ENCODE data around the gene ANKK1. TPM values are rescaled to one million over a fixed set of nuclear protein-coding genes. Genes with fewer than 3 reads are reported as not detected.

ANKK1 gene
- total and polyA plus RNA-seq, 2 of the 8 experiments (the other 6 are each of a cell fraction or from before 2014, with no cell fraction given): 0.11 TPM; not detected in 1

DNA sequence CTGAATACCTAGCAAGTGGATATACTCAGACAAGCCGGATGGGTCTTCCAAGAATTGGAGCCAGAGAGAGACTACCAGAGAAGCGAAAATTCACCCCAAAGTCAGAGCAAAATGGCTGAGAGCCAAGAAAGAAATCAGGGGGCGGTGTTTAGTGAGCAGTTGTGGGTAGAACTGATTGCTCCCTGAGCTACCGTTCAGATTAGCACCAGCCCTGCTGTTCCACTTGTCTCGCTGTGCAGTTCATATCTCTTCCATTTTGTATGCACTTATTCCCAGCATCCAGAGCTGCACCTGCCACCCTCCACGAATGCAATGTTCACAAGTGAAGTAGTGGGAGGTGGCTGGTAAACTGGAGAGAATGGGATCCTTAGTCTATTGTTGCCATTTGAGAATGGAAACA lies 62.2 kb downstream of the ANKK1 start:
- TF ChIP-seq, protein P1, sequence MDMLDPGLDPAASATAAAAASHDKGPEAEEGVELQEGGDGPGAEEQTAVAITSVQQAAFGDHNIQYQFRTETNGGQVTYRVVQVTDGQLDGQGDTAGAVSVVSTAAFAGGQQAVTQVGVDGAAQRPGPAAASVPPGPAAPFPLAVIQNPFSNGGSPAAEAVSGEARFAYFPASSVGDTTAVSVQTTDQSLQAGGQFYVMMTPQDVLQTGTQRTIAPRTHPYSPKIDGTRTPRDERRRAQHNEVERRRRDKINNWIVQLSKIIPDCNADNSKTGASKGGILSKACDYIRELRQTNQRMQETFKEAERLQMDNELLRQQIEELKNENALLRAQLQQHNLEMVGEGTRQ (IDR thresholded peaks at IDR 0.05; ENCODE audit: low read length): no peak
- TF ChIP-seq GTF2F1 (IDR thresholded peaks at IDR 0.05; ENCODE audit: borderline replicate concordance, low read depth, low read length): no peak
- no peak for TF ChIP-seq ATF2 (IDR thresholded peaks at IDR 0.05; ENCODE audit: low read length)
- TF ChIP-seq SIX5 (IDR thresholded peaks at IDR 0.05; ENCODE audit: low read depth, low read length): no peak
- TF ChIP-seq SIRT6 (IDR thresholded peaks at IDR 0.05; ENCODE audit: low read length): no peak
- TF ChIP-seq FOSL1 (IDR thresholded peaks at IDR 0.05; ENCODE audit: insufficient read depth, low read depth, low read length): no peak
- no peak for TF ChIP-seq TAF1 (IDR thresholded peaks at IDR 0.05; ENCODE audit: low read depth, low read length)
- no peak for TF ChIP-seq SP2 (IDR thresholded peaks at IDR 0.05; ENCODE audit: low read length)
- no peak for TF ChIP-seq SUZ12 (IDR thresholded peaks at IDR 0.05; ENCODE audit: low read length)
- TF ChIP-seq ASH2L (IDR thresholded peaks at IDR 0.05; ENCODE audit: low read length): no peak
- TF ChIP-seq SP4 (IDR thresholded peaks at IDR 0.05; ENCODE audit: low read length): no peak
- no peak for TF ChIP-seq KDM1A (IDR thresholded peaks at IDR 0.05; ENCODE audit: borderline replicate concordance, low read length)
- TF ChIP-seq MAFK (IDR thresholded peaks at IDR 0.05; ENCODE audit: low read depth, low read length): no peak
- H4K20me1 ChIP-seq (replicated peaks in 1 of 2; ENCODE audit: control insufficient read depth in 1 of 2, insufficient read depth in 2 of 2, low read length in 2 of 2): no peaks in the 10 kb centered on the region
- H4K91ac ChIP-seq (replicated peaks; ENCODE audit: insufficient read length, low read length): no peak overlapping the region
- no peaks in the 10 kb centered on the region for H3K27me3 ChIP-seq (replicated peaks in 1 of 4; ENCODE audit: control insufficient read depth in 3 of 4, extremely low read depth in 1 of 4, insufficient read depth in 3 of 4, low read length in 3 of 4)
- H4K5ac ChIP-seq (ENCODE audit: insufficient read length, low read depth, low read length): no peak overlapping the region
- no peak overlapping the region for H2BK5ac ChIP-seq (ENCODE audit: low read depth, low read length)
- H3K14ac ChIP-seq (ENCODE audit: insufficient read length): no peak overlapping the region
- FAIRE-seq (no peak), DNase-seq (ENCODE audit: low read depth in 1 of 2, low spot score in 2 of 2) (no peak)
- H3K56ac ChIP-seq (replicated peaks; ENCODE audit: insufficient read length, low read depth, low read length): no peak overlapping the region
- 89% methylated on average over 6 of the region's 6 CpGs; no CpG with 5 or more reads in 1 of the 2 experiments for WGBS, 2 experiments (ENCODE audit: extremely low coverage in 1 of 2, insufficient coverage in 1 of 2, insufficient read length in 1 of 2, insufficient replicate concordance in 2 of 2, low coverage in 1 of 2, low lambda C conversion rate in 2 of 2, missing lambda C conversion rate in 1 of 2)
- no peak overlapping the region for H2AFZ ChIP-seq (ENCODE audit: low read length)
- no peak overlapping the region for H3K4ac ChIP-seq (replicated peaks; ENCODE audit: insufficient read length, low read depth, low read length)
- H3K23me2 ChIP-seq (ENCODE audit: low read depth, low read length): no peaks in the 10 kb centered on the region
- H3K4me3 ChIP-seq (ENCODE audit: extremely low read depth in 1 of 4, insufficient read depth in 2 of 4, low read depth in 3 of 4, low read length in 4 of 4): no peak overlapping the region
- no peak overlapping the region for H3K23ac ChIP-seq (ENCODE audit: insufficient read length)
- H3K9me3 ChIP-seq (ENCODE audit: insufficient read depth in 2 of 2, low read depth in 1 of 2, low read length in 1 of 2): no peaks in the 10 kb centered on the region
- H3K27ac ChIP-seq (ENCODE audit: low read depth, low read length): no peak overlapping the region
- no peaks in the 10 kb centered on the region for H3K36me3 ChIP-seq (ENCODE audit: control insufficient read depth in 2 of 4, insufficient read depth in 4 of 4, low read length in 3 of 4)
- H3K4me2 ChIP-seq (ENCODE audit: insufficient read depth in 1 of 2, low read depth in 2 of 2, low read length in 2 of 2): no peak overlapping the region
- H3K79me1 ChIP-seq (ENCODE audit: low read depth, low read length): no peaks in the 10 kb centered on the region
- ChIA-PET CTCF (ENCODE audit: partially characterized antibody) (interaction anchor here (1.0 to 1.6 kb wide), 3 partner anchors 11 to 83 kb away, joined by 4 to 5 read pairs (median 4); no protein-coding TSS in a partner anchor), POLR2A (ENCODE audit: partially characterized antibody) (no interaction called here)
- no peak overlapping the region for H3K9ac ChIP-seq (replicated peaks in 1 of 4; ENCODE audit: extremely low read depth in 1 of 4, low read depth in 3 of 4, low read length in 3 of 4)
- H2BK120ac ChIP-seq (replicated peaks; ENCODE audit: low read depth, low read length): no peak overlapping the region
- no peak overlapping the region for H2BK20ac ChIP-seq (ENCODE audit: low read length)
- no peaks in the 10 kb centered on the region for H3K79me2 ChIP-seq (ENCODE audit: control insufficient read depth in 1 of 2, insufficient read depth in 2 of 2, low read length in 2 of 2)
- no peak overlapping the region for H2BK12ac ChIP-seq (ENCODE audit: low read depth, low read length)
- H3K4me1 ChIP-seq (replicated peaks in 1 of 4; ENCODE audit: control insufficient read depth in 3 of 4, insufficient read depth in 4 of 4, low read length in 3 of 4): no peaks in the 10 kb centered on the region
- no peak overlapping the region for H2BK15ac ChIP-seq (ENCODE audit: low read length)
- no peak overlapping the region for H3K18ac ChIP-seq (ENCODE audit: extremely low read depth, low read length)
- H4K8ac ChIP-seq (ENCODE audit: extremely low read depth, insufficient read depth, low read length): no peak overlapping the region
- H2AK5ac ChIP-seq (ENCODE audit: low read depth, low read length): no peak overlapping the region
